Stimulated activated CD4-positive, alpha-beta T cell treated with anti-CD3 and anti-CD28 coated beads, TNF-alpha, amount 100 ng/mL, for 24 hours (primary cell): ENCODE results near the gene S100A8.

Source experiments
- DNase-seq, 3 experiments: peaks; one replicate each; pipeline ENCODE4 v3.0.0-alpha.2; 2020; ENCODE audit warnings: low read depth in 3 of 3

Gene S100A8

GRCh38 chr1:153362187-153362775 is 28.6 kb downstream of the S100A8 start:
- DNase-seq = no peak

GRCh38 chr1:153361480-153362109 is 29.3 kb downstream of the S100A8 start:
- no peak for DNase-seq

GRCh38 chr1:153360592-153361479 is 30.0 kb downstream of the S100A8 start:
- DNase-seq = no peak

- no peak for DNase-seq
Observed at GRCh38 chr1:153360190-153360589, 30.7 kb downstream of the S100A8 start.

GRCh38 chr1:153359241-153359640 is 31.6 kb downstream of the S100A8 start:
- DNase-seq = no peak

- no peak for DNase-seq
Observed at GRCh38 chr1:153358691-153358975, 32.2 kb downstream of the S100A8 start.

GRCh38 chr1:153357853-153358690 is 32.8 kb downstream of the S100A8 start, which contains the start of gene S100A9:
S100A9 (plus strand) TSS chr1:153357854; CDS start chr1:153358284, 430 bp downstream.
- no peak for DNase-seq

GRCh38 chr1:153357076-153357852 is 33.6 kb downstream of the S100A8 start:
- DNase-seq = no peak

- DNase-seq = no peak
Observed at GRCh38 chr1:153356392-153357075, 34.3 kb downstream of the S100A8 start.

- peak in 2 of 3 experiments; percentile 11 to 36 for DNase-seq
Observed at GRCh38 chr1:153355445-153356071, 35.3 kb downstream of the S100A8 start.

GRCh38 chr1:153354515-153355193 is 36.2 kb downstream of the S100A8 start:
- no peak for DNase-seq

GRCh38 chr1:153353226-153353947 is 37.5 kb downstream of the S100A8 start:
- no peak for DNase-seq

GRCh38 chr1:153352523-153352922 is 38.4 kb downstream of the S100A8 start:
- DNase-seq = peak; percentile 37 to 62 (median 51)

GRCh38 chr1:153350321-153350957 is 40.4 kb downstream of the S100A8 start:
- no peak for DNase-seq

- no peak for DNase-seq
Observed at GRCh38 chr1:153349363-153350320, 41.2 kb downstream of the S100A8 start.

GRCh38 chr1:153348511-153349362 is 42.1 kb downstream of the S100A8 start, which contains the start of gene PGLYRP4:
PGLYRP4 (minus strand) TSS chr1:153348841; CDS start chr1:153347932, 909 bp downstream.
- no peak for DNase-seq
